NCI-H1694 (cell line): Measurements from ENCODE around the gene POLD3.
"Not testable (repeated sequence)": the region's sequence is repeated elsewhere in the genome, so short reads cannot be mapped to it uniquely, and the experiment has no call there.

Experiments
- DNase-seq: peaks from one replicate; lab custom pipeline; 2025; lab: John Stamatoyannopoulos, UW

POLD3 gene

GRCh38 chr11:74583024-74583624, 9.3 kb upstream of the POLD3 start:
- no peak for DNase-seq

- not testable (repeated sequence) for DNase-seq
Measured at GRCh38 chr11:74590492-74590891, 1.9 kb upstream of the POLD3 start.

- no peak for DNase-seq
Measured at GRCh38 chr11:74592063-74592440, 330 bp upstream of the POLD3 start.

- DNase-seq, result no peak
Measured at GRCh38 chr11:74593463-74593862, 1.1 kb downstream of the POLD3 start.

DNA sequence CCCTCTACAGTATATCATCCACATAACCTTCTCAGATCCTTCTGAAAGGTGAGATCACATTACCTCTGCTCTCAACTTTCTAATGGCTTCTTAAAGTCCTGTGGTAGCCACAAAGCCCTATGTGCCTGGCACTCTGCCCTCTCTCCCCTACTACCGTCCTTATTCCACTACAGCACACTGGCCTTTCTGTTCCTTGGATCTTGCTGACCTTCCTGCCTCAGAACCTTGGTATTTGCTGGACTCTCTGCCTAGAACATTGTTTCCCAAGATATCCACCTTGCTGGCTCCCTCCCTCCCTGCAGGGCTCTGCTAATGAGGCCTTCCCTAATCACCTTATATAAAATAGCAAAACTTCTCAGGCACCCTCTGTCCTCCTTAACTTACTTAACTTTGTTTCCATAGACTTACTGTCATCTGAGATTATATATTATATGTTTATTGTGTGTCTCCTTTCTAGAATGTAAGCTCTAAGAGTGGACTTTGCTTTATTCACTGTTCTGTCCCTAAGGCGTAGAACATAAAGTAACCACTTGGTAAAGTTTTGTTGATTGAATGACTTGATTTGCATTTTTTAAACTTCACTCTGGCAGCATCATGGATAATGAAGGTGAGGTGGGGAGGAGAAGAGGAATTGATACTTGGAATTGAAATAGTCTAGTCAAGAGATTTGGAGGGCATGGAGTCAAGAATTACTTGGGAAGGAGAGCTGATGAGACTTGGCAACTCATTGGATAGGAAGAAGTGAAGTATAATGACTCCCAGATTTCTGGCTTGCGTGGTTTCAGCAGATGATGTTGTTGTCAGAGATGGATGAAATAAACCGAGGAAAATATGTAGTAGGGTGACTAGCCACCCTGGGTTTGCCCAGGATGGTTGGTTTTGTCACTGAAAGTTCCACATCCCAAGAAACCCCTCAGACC, 10.5 kb downstream of the POLD3 start:
- no peak for DNase-seq

DNA sequence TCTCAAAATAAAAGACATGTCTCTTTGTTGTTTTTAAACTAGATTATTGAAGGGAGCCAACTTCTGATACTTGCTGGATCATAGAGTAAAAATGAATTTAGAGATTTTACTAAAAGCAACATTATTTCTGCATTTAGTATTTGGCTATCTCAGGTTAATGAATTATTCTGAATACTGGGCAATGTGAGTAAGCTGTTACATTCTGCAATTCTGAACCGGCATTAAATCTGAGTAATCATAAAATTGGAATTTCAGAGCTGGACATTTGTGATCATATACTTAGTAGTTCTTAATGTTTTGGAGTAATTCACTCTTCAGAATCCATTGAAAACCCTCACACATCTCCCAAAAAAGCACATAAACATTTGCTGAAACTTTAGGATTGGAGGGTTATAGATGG, 11.5 kb downstream of the POLD3 start:
- no peak for DNase-seq

- DNase-seq, result no peak
Measured at GRCh38 chr11:74604311-74604710, 11.9 kb downstream of the POLD3 start.

DNA sequence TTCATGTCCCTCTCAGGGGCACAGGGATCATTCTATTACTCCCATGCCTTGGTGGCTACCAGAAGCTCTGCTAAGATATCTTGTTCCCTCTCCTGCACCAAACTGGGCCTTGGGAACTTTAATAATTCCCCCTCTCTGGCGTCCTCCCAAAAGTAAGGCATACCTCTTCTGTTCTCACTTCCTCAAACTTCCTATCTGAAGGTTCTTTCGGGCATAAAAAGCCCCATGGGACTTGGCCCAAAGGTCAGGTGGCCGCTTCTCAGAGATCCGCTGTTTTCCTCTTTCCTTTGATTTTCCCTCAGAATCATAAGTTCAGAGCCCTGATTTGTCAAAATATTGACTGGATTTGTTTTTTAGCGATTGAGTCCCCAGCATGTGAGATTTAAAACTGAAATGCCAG, 13.0 kb downstream of the POLD3 start:
- DNase-seq, result no peak

- DNase-seq, result no peak
Measured at GRCh38 chr11:74608431-74608830, 16.0 kb downstream of the POLD3 start.

DNA sequence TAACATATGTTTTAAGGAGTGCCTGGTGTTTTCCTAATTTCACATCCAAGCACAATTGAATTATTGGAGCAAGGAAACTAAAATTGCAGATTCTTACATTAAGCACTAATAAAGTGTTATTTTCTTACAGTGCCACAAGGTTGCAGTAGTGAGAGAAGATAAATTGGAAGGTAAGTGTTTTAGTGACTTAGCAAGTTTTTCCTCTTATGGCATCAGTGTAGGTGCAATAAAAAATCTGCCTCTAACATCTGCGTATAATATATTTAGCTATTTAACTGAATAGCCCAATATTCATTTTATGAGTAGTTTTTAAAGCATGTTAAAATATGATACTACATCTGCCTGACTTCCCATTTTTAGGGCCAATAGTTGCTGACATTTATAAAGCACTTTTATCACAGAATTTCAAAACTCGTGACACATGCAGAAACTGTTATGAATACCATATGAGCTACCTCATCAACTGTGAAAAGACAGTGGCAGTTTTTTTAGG, 19.0 kb downstream of the POLD3 start:
- DNase-seq, result no peak

DNA sequence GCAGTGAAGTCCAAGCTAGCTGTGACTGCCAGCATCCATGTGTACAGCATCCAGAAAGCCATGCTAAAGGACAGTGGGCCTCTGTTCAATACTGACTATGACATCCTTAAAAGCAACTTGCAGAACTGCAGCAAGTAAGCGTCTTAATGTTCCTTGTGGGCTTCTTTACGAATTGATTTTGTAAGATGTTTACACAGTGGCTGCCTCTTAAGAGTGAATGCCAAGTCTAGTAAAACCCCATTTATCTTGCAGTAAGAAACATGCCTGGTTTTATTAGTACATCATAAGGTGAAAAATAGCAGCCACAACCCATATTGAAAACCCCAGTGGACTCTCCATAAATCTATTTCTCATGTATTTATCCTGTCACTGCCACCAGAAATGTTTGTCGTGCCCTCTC, 20.5 kb downstream of the POLD3 start:
- no peak for DNase-seq

- no peak for DNase-seq
Measured at GRCh38 chr11:74615311-74615710, 22.9 kb downstream of the POLD3 start.

GRCh38 chr11:74615988-74616387, 23.6 kb downstream of the POLD3 start:
- no peak for DNase-seq

DNA sequence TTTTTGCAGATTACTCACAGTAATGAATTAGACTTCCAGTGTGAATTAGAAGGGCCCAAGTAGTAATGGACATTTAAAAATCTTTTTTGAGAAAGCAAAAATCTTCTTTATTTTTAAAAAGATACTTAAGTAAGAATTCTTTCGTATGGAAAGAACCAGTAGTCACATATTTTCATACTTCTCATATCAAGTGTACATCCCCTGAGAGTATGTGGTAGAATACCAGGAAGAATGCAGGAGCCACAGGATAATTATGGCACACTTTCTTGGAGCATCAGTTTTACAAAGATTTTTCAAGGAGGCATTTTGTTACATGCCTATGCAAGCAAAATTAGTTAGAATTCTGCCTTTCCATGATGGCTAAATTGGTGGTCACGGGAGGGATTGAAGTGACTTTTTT, 28.1 kb downstream of the POLD3 start:
- no peak for DNase-seq

- no peak for DNase-seq
Measured at GRCh38 chr11:74626130-74626529, 33.7 kb downstream of the POLD3 start.

GRCh38 chr11:74626604-74627003, 34.2 kb downstream of the POLD3 start:
- no peak for DNase-seq

DNA sequence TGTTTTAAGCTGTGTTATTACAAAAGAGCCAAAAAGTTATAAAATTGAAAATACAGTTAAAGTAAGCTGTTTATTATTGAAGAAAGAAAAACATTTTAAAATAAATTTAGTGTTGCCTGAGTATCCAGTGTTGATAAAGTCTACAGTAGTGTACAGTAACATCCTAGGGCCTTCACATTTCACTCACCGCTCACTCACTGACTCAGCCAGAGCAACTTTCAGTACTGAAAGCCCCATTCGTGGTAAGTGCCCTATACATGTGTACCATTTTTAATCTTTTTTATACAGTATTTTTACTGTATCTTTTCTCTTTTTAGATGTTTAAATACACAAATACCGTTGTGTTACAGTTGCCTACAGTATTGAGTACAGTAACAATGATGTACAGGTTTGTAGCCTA, 35.0 kb downstream of the POLD3 start:
- no peak for DNase-seq

DNA sequence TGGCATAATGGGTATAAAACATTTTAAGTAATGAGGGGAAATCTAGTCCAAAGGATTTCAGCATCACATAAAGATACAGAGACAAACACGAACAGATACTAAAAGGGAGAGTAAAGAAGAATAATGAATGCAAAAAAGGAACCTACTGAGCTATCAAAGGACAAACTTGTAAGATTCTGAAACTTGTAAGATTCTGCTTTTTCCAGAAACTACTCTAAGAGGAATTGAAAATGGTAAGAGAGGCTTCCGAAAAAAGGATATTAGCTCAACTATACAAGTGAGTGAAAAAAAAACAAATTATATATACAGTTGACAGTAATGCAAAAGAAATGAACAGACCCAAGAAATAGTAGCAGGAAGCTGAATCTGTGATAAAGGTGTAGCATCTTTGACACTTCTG, 37.7 kb downstream of the POLD3 start:
- DNase-seq, result no peak

DNA sequence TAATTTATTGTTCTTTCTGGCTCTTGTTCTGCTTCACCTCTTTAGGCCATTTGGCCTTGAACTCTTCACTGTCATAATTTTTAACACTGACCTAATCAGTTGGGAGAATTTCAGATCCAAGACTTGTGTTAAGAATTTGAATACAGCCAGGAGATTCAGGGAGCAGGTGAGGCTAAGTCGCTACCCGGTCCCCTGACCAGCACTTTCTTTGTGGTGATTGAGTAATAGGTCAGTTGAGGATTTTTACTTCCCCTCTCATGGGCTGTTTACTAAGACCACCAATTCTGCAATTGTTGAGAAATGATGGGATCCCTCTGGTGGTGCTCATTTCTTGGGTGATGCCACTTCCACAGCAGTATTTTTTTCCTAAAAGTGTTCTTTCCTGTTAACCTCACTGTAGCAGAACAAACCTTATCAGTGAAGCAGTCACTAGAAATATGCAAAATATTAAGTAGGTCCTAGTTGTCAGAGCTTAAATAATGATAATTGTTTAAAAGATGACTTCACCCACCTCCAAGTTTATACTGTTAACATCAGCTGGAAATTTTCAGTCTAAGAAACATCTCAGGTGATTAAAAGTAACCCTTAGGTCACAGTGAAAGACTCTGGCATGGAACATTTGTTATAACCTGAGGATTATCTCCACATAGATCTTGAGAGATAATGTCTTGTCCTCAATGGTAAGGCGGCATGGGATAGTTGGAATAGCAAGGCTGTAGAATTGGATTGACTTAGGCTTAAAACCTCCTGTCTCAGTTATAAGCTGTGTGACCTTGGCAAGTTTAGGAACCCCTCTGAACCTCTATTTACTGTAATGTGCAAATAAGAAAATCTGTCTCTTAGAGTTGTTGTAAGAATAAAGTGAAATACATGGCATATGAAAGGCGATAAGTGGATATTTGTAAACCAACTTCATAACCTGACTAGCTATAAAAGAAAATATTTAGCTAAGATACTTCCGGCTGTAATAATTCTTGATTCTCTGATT, 41.3 kb downstream of the POLD3 start:
- no peak for DNase-seq

DNA sequence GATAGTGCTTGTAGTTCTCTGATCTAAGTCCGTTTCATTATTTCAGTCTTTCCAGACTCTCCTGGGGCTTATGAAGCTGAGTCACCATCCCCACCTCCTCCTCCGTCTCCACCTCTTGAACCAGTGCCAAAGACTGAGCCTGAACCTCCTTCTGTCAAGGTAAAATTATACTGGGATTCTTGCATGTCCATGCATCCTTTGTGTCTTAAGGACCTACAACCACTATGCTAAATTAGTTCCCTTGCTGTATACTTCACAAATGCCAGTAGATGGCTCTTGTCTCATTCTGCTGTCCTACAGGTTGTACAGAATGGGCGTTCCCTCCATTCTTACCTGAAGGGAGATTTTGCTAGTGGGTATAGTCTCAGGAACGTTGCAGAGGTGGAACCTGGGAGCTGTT, 42.2 kb downstream of the POLD3 start:
- DNase-seq, result no peak

GRCh38 chr11:74636630-74637184, 44.3 kb downstream of the POLD3 start:
- no peak for DNase-seq

DNA sequence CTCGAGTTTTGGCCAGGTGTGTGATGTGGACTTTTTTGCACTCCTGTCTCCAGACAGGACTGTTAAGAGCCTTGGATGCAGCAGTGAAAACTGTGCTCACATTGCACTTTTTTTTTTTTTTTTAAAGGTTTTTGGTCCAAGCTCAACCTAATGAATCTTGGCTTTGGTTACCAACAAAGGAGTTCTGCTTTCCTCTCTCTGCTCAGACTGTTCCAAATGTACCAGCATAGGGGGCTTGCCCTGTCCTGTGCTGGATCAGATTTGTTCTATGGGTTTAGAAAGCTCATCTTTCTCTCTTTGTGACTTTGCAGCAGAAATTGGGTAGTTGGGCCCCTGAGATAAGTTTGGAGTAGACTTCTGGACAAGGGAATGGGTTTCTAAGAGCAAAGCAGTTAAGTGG, 45.3 kb downstream of the POLD3 start:
- DNase-seq, result no peak
